Heart left ventricle (tissue), 13 donors: ENCODE results near the gene TNFSF4.

Source experiments
- CTCF ChIP-seq, 12 donors: fragments of 200-600 bp; sonication (generic) in 4 of 12; IDR thresholded peaks; one replicate each; pipeline versions ENCODE4 v1.5.0 to v1.8.0; 2018 to 2022; ENCODE audit warnings: antibody characterized with exemption in 12 of 12, mild to moderate bottlenecking in 5 of 12
- POLR2A ChIP-seq, 2 donors: fragments of 450-650 bp; IDR thresholded peaks; one replicate each; pipeline ENCODE4 v1.6.1; 2017; ENCODE audit warnings: antibody characterized with exemption in 2 of 2, mild to moderate bottlenecking in 2 of 2, moderate library complexity in 2 of 2
- donor health status: ischemic (EF 13 %, LVEDD 7.1; RV severe dilation, severe dysfunction).
- donor health status: DM: no; HTN: yes; CAD: no.
- donor health status: DM: no; HTN: no; CAD: no.
- donor health status: ischemic (EF 25% LVEDD 6.9; RV normal size, moderate dysfunction).
- donor health status: ischemic (EF 25% LVEDD 5.7; RV mildly dilated, moderate dysfunction).
- donor health status: ischemic (EF 35%, LVEDD 5.7; RV mildly dilated, moderate dysfunction).
- donor health status: nonischemic (EF 11% LVEDD 7.7; RV severe dilation, severe dysfunction).
- donor health status: DM: yes; HTN: yes; CAD: no.
- donor health status: PGD.
- donor health status: ischemic (EF 29% LVEDD 5.4; RV normal size, mild dysfunction).
- donor health status: nonischemic (EF 23%, LVEDD 6.1; RV moderate dilation, normal function).

DNA sequence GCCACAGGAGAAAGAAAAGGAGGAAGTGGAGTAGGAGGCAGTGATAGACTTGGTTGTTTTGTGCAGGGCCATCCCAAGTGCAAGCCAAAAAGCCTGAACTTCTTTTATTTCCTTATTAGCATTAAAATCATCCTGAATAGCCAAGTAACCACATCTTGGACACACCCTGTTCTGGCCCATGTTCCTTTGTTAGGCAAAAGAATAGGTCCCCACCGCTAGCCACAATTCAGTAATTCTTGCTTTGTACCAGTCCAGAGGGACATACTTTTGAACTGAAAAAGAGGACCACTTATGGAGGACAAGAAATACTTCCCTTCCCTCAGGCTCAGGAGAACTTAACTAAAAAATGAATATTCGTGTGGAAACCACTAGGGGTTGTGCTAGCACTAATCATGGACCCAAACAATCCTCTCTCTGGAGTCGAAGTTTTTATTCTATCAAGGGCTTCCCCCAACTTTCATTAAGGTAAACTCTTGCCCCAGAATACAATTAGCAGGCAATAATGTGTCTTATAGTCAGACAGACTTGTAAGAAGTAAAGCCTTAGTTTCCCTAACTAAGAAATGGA is 19.4 kb downstream of the TNFSF4 start:
- no peak for TF ChIP-seq CTCF (IDR thresholded peaks at IDR 0.05)
- no peak for TF ChIP-seq POLR2A (IDR thresholded peaks at IDR 0.05)
